ENCODE results near the gene FERMT3. TPM values are rescaled to one million over a fixed set of nuclear protein-coding genes. Genes with fewer than 3 reads are reported as not detected.

FERMT3 gene
- total and polyA plus RNA-seq, 2 donors (not counting 1 experiment from before 2014, with no cell fraction given): 1.9 to 3.6 TPM

GRCh38 chr11:64203421-64204079 lies 3.0 kb upstream of the FERMT3 start:
- H3K36me3 ChIP-seq (ENCODE audit: control insufficient read depth, insufficient read depth, low read length): peaks cover 31% of the 10 kb centered on the region
- no peak overlapping the region for H3K4me2 ChIP-seq (ENCODE audit: extremely low read depth, insufficient read depth, low read length)
- DNase-seq (ENCODE audit: low read depth in 2 of 2): no peak
- no peaks in the 10 kb centered on the region for H4K20me1 ChIP-seq (ENCODE audit: control insufficient read depth, extremely low read depth, insufficient read depth, low read length)
- no peaks in the 10 kb centered on the region for H3K79me2 ChIP-seq (ENCODE audit: control insufficient read depth, insufficient read depth, low read length)
- no peaks in the 10 kb centered on the region for H3K9me3 ChIP-seq (ENCODE audit: control insufficient read depth, insufficient read depth, low read depth, low read length)
- no peak overlapping the region for H3K27ac ChIP-seq (ENCODE audit: insufficient read depth, low read length)
- TF ChIP-seq CTCF (conservative IDR thresholded peaks at IDR 0.05 in 1 of 2, IDR thresholded peaks at IDR 0.05 in 1 of 2; ENCODE audit: low read depth in 1 of 2, low read length in 2 of 2) (no peak), EZH2 (IDR thresholded peaks at IDR 0.05; ENCODE audit: low read length, missing control alignments) (no peak)
- H3K27me3 ChIP-seq (ENCODE audit: control insufficient read depth, insufficient read depth, low read length): no peaks in the 10 kb centered on the region
- H2AFZ ChIP-seq (ENCODE audit: low read length): no peak overlapping the region
- no peak overlapping the region for H3K4me3 ChIP-seq (replicated peaks in 1 of 4; ENCODE audit: control extremely low read depth in 1 of 4, insufficient read depth in 1 of 4, low read depth in 3 of 4, low read length in 4 of 4)
- no peak overlapping the region for H3K9ac ChIP-seq (ENCODE audit: insufficient read depth, low read length)
- peaks cover 18% of the 10 kb centered on the region for H3K4me1 ChIP-seq (ENCODE audit: control insufficient read depth, extremely low read depth, insufficient read depth, low read length)

GRCh38 chr11:64204080-64204440 lies 2.5 kb upstream of the FERMT3 start:
- Histone ChIP-seq H3K9ac (ENCODE audit: insufficient read depth, low read length) (no peak overlapping the region), H3K4me1 (ENCODE audit: control insufficient read depth, extremely low read depth, insufficient read depth, low read length) (peaks cover 18% of the 10 kb centered on the region), H3K27ac (ENCODE audit: insufficient read depth, low read length) (no peak overlapping the region), H3K9me3 (ENCODE audit: control insufficient read depth, insufficient read depth, low read depth, low read length) (no peaks in the 10 kb centered on the region), H3K36me3 (ENCODE audit: control insufficient read depth, insufficient read depth, low read length) (peaks cover 31% of the 10 kb centered on the region), H3K4me2 (ENCODE audit: extremely low read depth, insufficient read depth, low read length) (no peak overlapping the region), H2AFZ (ENCODE audit: low read length) (no peak overlapping the region), H3K27me3 (ENCODE audit: control insufficient read depth, insufficient read depth, low read length) (no peaks in the 10 kb centered on the region), H3K4me3 (replicated peaks in 1 of 4; ENCODE audit: control extremely low read depth in 1 of 4, insufficient read depth in 1 of 4, low read depth in 3 of 4, low read length in 4 of 4) (no peak overlapping the region), H4K20me1 (ENCODE audit: control insufficient read depth, extremely low read depth, insufficient read depth, low read length) (no peaks in the 10 kb centered on the region), H3K79me2 (ENCODE audit: control insufficient read depth, insufficient read depth, low read length) (no peaks in the 10 kb centered on the region)
- no peak for DNase-seq (ENCODE audit: low read depth in 2 of 2)
- TF ChIP-seq EZH2 (IDR thresholded peaks at IDR 0.05; ENCODE audit: low read length, missing control alignments) (no peak), CTCF (conservative IDR thresholded peaks at IDR 0.05 in 1 of 2, IDR thresholded peaks at IDR 0.05 in 1 of 2; ENCODE audit: low read depth in 1 of 2, low read length in 2 of 2) (no peak)

- H3K4me3 ChIP-seq (replicated peaks in 1 of 4; ENCODE audit: control extremely low read depth in 1 of 4, insufficient read depth in 1 of 4, low read depth in 3 of 4, low read length in 4 of 4): no peak overlapping the region
- H3K79me2 ChIP-seq (ENCODE audit: control insufficient read depth, insufficient read depth, low read length): no peaks in the 10 kb centered on the region
- H3K9me3 ChIP-seq (ENCODE audit: control insufficient read depth, insufficient read depth, low read depth, low read length): no peaks in the 10 kb centered on the region
- no peaks in the 10 kb centered on the region for H4K20me1 ChIP-seq (ENCODE audit: control insufficient read depth, extremely low read depth, insufficient read depth, low read length)
- H3K27ac ChIP-seq (ENCODE audit: insufficient read depth, low read length): no peak overlapping the region
- H3K4me1 ChIP-seq (ENCODE audit: control insufficient read depth, extremely low read depth, insufficient read depth, low read length): peaks cover 18% of the 10 kb centered on the region
- DNase-seq (ENCODE audit: low read depth in 2 of 2): peak; percentile 93 to 97
- TF ChIP-seq CTCF (conservative IDR thresholded peaks at IDR 0.05 in 1 of 2, IDR thresholded peaks at IDR 0.05 in 1 of 2; ENCODE audit: low read depth in 1 of 2, low read length in 2 of 2) (peak; percentile 61 to 68), EZH2 (IDR thresholded peaks at IDR 0.05; ENCODE audit: low read length, missing control alignments) (no peak)
- H3K27me3 ChIP-seq (ENCODE audit: control insufficient read depth, insufficient read depth, low read length): no peaks in the 10 kb centered on the region
- H2AFZ ChIP-seq (ENCODE audit: low read length): no peak overlapping the region
- H3K4me2 ChIP-seq (ENCODE audit: extremely low read depth, insufficient read depth, low read length): no peak overlapping the region
- peaks cover 31% of the 10 kb centered on the region for H3K36me3 ChIP-seq (ENCODE audit: control insufficient read depth, insufficient read depth, low read length)
- H3K9ac ChIP-seq (ENCODE audit: insufficient read depth, low read length): no peak overlapping the region
These were observed 2.0 kb upstream of the FERMT3 start for GRCh38 chr11:64204464-64204989.

Measured in fibroblast of lung (primary cell).